Upper lobe of right lung (tissue), 1 donor: ENCODE data around the gene CDON. TPM values are rescaled to one million over a fixed set of nuclear protein-coding genes. Genes with fewer than 3 reads are reported as not detected.
"Not testable (repeated sequence)": the region's sequence is repeated elsewhere in the genome, so short reads cannot be mapped to it uniquely, and the experiment has no call there.

Source experiments
- ATAC-seq: fragments of 200-7000 bp; cut with Tn5 transposase; one replicate; pipeline ENCODE4 v1.9.1; 2020; ENCODE audit warnings: mild to moderate bottlenecking, moderate library complexity
- DNase-seq: peaks from one replicate; pipeline ENCODE4 v3.0.0-alpha.2; 2020
- H3K27ac ChIP-seq: fragments of 200-600 bp; one replicate; pipeline ENCODE4 v1.8.0; 2022
- H3K27me3 ChIP-seq: fragments of 200-600 bp; one replicate; pipeline ENCODE4 v1.8.0; 2022; ENCODE audit warnings: mild to moderate bottlenecking
- H3K36me3 ChIP-seq: fragments of 200-600 bp; one replicate; pipeline ENCODE4 v1.8.0; 2022
- H3K4me1 ChIP-seq: fragments of 200-600 bp; one replicate; pipeline ENCODE4 v1.8.0; 2022
- H3K4me3 ChIP-seq: fragments of 200-600 bp; one replicate; pipeline ENCODE4 v1.8.0; 2022; ENCODE audit warnings: mild to moderate bottlenecking
- H3K9me3 ChIP-seq: fragments of 200-600 bp; one replicate; pipeline ENCODE4 v1.8.0; 2022
- CTCF ChIP-seq: fragments of 200-600 bp; IDR thresholded peaks from one replicate; pipeline ENCODE4 v1.8.0; 2022; ENCODE audit warnings: antibody characterized with exemption
- intact Hi-C: fragments of 100-400 bp; cut with DNase I; formaldehyde crosslinking; loops from one replicate; pipeline ENCODE4 v1.11.0; 2022
- total RNA-seq: library from RNA; stranded (reverse); fragmentation: NEBNext Ultra II Directional; extraction: Animal tissue kit (Norgen Biotek cat#: 25700); gene quantifications from one replicate; pipeline ENCODE4 v1.2.1, GENCODE V29; 2021
- donor health status: DM: no; HTN: yes; CAD: no; lungs with severe emphysema.

The CDON gene
- total RNA-seq, 1 donor from 2014 or later, result 13.3 TPM

- Histone ChIP-seq H3K36me3 (no peaks in the 10 kb centered on the region), H3K9me3 (no peaks in the 10 kb centered on the region), H3K27me3 (no peaks in the 10 kb centered on the region), H3K4me1 (no peaks in the 10 kb centered on the region), H3K4me3 (no peak overlapping the region), H3K27ac (no peak overlapping the region)
- intact Hi-C loops, result no loop called here
- ATAC-seq (no peak), DNase-seq (no peak)
- TF ChIP-seq CTCF, result no peak
These were observed 28.4 kb downstream of the CDON start for GRCh38 chr11:126034039-126034932.

DNA sequence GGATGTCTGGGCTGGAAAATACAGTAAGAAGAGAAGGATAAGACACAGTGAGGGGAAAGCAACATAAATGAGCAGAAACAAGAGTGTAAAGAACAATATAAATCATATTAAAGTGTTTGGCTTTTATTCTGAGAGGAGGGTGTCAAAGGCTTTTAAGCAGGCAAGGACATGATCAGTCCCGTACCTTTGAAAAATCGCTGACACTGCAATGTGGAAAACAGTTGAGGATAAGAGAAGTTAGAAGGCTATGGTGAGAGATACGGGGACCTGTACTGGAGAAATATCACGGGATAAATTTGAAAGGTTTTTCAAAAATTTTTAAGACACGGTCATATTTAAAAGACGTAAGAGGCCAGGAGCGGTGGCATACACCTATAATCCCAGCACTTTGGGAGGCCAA lies 30.3 kb downstream of the CDON start:
- ATAC-seq, result no peak
- no peaks in the 10 kb centered on the region for H3K9me3 ChIP-seq
- no peak for DNase-seq
- no peak for TF ChIP-seq CTCF
- no peak overlapping the region for H3K27ac ChIP-seq
- H3K27me3 ChIP-seq, result no peaks in the 10 kb centered on the region
- no peaks in the 10 kb centered on the region for H3K36me3 ChIP-seq
- no peaks in the 10 kb centered on the region for H3K4me1 ChIP-seq
- intact Hi-C loops, result no loop called here
- H3K4me3 ChIP-seq, result no peak overlapping the region

DNA sequence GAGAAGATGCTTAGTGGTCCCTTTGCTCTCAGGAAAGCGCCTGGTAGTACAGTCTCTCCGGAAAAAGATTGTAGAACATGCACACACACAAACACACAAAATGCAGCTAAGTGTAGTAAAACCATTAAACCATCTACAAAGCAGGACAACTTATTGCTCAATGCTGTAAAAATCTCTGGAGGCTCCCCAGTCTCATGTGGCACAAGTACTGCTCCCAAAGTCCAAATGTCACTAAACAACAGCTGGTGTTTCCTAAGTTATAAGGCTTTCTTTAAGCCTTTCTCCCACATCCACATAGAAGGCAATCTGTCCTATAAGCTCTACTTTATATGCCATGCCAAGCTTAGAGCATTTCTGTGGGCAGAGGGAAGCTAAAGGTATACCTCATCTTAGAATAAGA lies 32.9 kb downstream of the CDON start:
- H3K9me3 ChIP-seq, result no peaks in the 10 kb centered on the region
- H3K4me1 ChIP-seq, result peaks cover 3% of the 10 kb centered on the region
- no peak overlapping the region for H3K4me3 ChIP-seq
- ATAC-seq, result no peak
- no peak overlapping the region for H3K27ac ChIP-seq
- DNase-seq, result no peak
- intact Hi-C loops, result no loop called here
- no peak for TF ChIP-seq CTCF
- H3K27me3 ChIP-seq, result no peaks in the 10 kb centered on the region
- no peaks in the 10 kb centered on the region for H3K36me3 ChIP-seq

GRCh38 chr11:126029237-126029636 lies 33.4 kb downstream of the CDON start:
- DNase-seq, result no peak
- no peak for ATAC-seq
- no peak overlapping the region for H3K27ac ChIP-seq
- no peak for TF ChIP-seq CTCF
- H3K4me1 ChIP-seq, result peaks cover 3% of the 10 kb centered on the region
- H3K36me3 ChIP-seq, result no peaks in the 10 kb centered on the region
- intact Hi-C loops, result no loop called here
- no peaks in the 10 kb centered on the region for H3K9me3 ChIP-seq
- no peak overlapping the region for H3K4me3 ChIP-seq
- H3K27me3 ChIP-seq, result no peaks in the 10 kb centered on the region

- H3K4me3 ChIP-seq, ATAC-seq, H3K36me3 ChIP-seq, DNase-seq, intact Hi-C loops, H3K4me1 ChIP-seq, H3K9me3 ChIP-seq, H3K27ac ChIP-seq, H3K27me3 ChIP-seq: not testable (repeated sequence)
These were observed 34.1 kb downstream of the CDON start for GRCh38 chr11:126028534-126028933.

- no peak for ATAC-seq
- TF ChIP-seq CTCF, result no peak
- H3K36me3 ChIP-seq, result no peaks in the 10 kb centered on the region
- H3K27ac ChIP-seq, result no peak overlapping the region
- no peak for DNase-seq
- H3K27me3 ChIP-seq, result no peaks in the 10 kb centered on the region
- H3K9me3 ChIP-seq, result no peaks in the 10 kb centered on the region
- peaks cover 3% of the 10 kb centered on the region for H3K4me1 ChIP-seq
- intact Hi-C loops, result no loop called here
- H3K4me3 ChIP-seq, result no peak overlapping the region
These were observed 36.1 kb downstream of the CDON start for GRCh38 chr11:126026579-126026978.
